ENCODE data around the gene MYH8.

Gene MYH8

DNA sequence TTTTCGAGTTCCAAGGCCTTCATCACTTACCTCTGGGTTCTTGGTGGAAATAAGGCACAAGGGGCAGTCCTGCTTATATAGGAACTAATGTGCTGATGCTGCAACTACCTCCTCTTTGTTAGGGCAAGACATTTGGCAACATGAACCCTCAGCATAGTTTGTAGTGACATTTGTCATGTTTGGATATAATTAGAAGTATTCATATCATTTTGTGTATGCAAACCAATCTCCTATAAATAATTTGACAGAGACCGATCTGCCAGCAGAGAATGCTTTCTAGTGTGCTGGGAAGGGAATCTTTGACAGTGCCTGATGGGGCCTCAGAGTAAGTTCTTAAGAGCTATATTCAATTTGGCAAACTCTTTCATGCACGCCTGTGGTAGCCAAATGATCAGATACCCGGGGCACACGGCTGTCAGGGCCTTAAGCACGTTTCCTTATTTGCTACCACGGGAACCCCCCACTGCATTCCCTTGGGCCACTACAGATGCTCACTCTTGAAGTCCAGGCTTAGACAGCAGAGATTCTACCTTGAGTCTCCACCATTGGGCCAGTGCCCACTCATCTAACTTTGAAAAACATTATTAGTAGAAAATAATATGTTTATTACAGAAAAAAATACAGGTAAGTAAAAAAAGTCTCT lies at the start of gene MYH8:
Gene MYH8 (minus strand): TSS at position 51 of the 643 bp plus-strand sequence. CDS start 1,723 bp downstream, outside the sequence.
- no peak for DNase-seq (ENCODE audit: low read depth in 2 of 2)

DNA sequence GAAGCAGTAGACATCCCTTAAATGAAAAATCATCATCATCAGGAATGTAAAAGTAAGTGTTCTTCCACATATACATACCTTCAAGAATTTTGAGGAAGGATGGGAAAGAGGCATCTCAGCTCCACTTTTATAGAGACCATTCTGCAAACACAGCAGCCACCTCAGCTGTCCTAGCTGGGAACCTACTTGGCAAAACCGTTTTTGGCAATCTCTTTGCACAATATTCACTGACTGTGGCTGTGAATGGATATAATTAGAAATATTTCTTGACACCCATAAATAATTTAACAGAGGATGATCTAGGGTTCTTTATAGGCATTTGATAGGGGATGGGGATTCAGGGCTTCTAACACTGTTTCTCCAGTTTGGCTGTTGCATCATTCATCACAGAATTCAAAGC lies 47.7 kb upstream of the MYH8 start, which contains the start of gene MYH4:
Gene MYH4 (minus strand): TSS at position 101 of the 400 bp plus-strand sequence. CDS start 2,814 bp downstream, outside the sequence.
- DNase-seq (ENCODE audit: low read depth in 2 of 2) = no peak

DNA sequence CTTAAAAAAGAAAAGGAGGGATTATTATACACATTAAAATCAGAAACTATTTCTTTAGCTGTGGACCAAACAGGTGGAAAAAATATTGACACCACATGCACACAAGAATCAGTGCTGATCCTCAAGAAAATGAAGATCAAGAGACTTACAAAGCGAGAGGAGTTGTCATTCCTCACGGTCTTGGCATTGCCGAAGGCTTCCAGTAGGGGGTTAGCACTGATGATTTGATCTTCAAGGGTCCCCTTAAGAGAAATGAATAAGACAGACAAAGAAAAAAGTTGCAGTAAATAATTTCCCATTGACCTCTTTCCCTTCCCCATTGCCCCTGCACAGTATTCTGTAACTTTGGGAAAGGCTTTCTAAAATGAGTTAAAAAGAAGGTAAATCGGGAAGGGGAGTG lies 41.7 kb upstream of the MYH8 start:
- DNase-seq (ENCODE audit: low read depth in 2 of 2) = no peak

DNA sequence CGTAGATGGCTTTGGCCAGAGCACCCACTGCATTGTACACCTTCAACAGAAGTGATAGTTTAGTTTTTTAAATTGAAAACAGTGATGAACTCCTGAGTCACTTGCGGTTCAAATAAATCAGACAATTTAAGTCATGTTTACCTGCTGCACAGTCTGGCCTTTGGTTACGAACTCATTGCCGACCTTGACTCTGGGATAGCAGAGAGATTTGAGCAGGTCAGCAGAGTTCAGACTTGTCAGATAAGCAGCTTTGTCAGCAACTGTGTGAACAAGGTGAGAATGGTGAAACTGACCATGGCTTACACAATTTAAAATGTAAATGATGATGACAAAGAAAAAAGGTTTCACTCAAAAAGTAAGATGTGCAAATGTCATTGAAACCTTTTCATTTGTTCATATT lies 38.3 kb upstream of the MYH8 start:
- DNase-seq (ENCODE audit: low read depth in 2 of 2) = no peak

DNA sequence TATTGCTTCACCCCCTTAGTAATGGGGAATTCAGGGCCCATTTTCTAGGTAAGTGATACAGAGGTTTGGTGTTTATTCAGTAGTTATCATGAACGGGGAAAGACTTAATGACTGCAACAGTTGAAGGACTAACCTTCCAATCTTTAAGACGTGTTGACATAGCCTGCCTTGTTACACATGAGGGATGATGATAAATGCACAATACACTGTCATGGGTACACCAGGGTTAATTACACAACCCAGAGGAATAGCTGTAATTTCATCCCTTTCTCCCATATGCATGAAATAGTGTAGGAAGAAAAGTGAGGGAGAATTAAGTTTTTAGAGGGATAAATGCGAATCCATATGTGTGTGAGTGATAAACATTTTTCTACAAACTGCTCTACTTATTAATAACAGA lies 37.0 kb upstream of the MYH8 start:
- no peak for DNase-seq (ENCODE audit: low read depth in 2 of 2)

DNA sequence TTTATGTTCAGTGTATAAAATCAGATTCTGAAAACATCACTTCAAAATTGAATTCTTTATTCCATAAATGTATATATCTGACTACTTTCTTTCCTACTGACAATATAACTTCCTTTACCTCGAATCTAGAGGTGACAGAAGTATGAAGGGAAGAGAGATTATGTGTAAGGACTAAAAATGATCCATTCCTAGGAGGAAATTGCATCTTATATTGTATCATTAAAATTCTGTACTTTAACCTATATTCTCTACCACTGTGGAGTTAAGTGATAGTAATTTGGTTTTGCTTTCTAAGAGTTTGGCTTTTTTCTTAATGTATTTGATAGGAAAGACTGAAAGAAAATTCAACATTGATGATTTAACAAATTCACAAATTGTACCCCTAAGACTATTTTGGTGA lies 36.2 kb upstream of the MYH8 start:
- no peak for DNase-seq (ENCODE audit: low read depth in 2 of 2)

DNA sequence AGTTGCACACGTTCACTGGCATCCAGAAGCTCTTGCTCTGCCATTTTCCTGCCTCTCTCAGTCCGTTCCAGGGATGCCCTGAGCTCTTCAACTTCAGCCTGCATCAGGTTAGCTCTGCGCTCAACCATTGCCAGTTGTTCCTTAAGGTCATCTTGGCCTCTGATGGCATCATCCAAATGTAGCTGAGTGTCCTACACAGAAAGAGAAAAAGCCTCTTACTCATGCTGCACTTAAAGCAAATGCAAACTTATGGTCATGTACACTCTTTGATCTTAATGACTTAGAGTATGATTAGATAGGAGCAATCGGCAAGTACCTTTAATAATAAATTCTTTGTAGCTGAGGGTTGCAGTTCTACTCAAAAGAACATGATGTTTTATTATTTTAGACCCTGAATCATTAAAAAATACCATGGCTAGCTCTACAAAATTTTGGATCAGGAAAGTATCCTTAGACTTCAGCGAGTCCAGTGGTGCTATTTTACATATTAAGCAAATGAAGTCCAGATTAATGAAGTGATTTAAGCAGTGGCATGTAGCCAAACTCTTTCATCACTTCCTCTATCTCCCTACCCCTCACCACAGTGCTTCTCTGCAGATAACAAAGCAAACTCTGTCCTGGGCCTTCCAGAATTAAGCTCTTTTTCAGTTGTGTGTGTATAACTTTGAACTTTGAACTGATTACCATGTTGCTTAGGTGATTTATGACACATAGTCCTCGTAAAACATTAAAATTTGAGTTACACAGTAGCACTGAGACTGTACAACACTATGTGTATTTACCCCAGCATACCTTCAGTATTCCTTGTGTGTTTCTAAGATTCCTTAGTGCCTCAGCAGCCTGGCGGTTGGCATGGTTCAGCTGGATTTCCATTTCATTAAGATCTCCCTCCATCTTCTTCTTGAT lies 25.5 kb upstream of the MYH8 start:
- no peak for DNase-seq (ENCODE audit: low read depth in 2 of 2)

DNA sequence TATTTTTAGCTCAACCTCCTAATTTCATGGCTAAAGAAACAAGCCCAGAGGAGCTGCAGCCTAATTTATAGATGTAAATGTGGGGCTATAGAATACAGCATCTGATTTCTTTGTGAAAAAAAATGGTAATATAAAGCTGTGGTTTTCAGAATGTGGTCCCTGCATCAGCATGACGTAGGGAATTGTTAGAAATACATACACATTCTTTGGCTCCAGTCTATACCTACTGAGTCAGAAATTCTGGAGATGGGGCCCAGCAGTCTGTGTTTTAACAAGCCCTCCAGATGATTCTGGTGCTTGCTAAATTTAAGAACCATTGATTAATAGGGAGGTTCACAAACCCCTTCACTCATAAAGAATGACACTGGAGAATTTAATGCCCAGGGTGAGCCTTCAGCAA lies 18.1 kb upstream of the MYH8 start:
- no peak for DNase-seq (ENCODE audit: low read depth in 2 of 2)

DNA sequence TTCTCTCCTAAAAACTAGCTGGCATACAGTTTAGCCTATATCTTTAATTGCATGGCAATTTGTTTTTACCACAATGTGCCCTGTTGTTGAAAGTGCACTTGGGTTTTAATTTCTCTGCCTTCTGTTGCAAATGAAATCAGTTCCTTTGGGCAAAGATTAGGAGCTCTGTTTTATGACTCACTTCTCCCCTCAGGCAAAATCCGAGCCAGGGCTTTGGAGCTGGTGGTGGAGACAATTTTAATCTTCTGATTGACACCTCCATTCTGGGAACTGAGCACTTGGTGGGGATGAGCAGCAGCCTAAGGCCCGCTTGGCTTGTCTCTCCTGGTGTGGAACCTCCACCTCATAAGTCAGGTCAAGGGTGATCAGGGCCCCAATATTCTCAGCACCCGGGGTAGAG lies 13.3 kb upstream of the MYH8 start:
- no peak for DNase-seq (ENCODE audit: low read depth in 2 of 2)

DNA sequence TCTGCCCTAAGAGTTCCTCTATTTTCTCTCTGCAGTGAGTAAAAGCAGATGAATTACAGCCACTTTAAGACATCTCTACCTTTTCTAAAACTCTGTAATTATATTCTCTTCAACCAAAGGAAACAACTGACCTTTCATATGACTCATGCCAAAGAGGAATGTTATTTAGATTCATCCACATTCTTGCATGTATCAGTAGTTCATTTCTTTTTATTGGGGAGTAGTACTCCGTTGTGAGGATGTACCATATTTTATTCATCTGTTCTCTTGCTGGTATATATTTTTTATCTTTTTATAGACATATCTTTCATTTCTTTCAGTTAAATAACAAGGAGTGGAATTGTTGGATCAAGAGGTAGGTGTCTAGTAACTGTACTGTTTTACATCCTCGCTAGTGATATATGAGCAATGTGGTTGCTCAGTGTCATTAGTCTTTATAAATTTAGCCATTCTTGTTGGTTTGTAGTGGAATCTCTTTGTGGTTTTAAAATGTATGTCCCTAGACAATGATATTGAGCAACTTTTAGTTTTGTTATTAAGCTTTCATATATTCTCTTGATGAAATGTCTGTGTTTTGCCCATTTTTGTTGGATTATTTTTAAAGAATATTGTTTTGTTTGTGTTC lies 7.8 kb upstream of the MYH8 start:
- DNase-seq (ENCODE audit: low read depth in 2 of 2) = no peak

DNA sequence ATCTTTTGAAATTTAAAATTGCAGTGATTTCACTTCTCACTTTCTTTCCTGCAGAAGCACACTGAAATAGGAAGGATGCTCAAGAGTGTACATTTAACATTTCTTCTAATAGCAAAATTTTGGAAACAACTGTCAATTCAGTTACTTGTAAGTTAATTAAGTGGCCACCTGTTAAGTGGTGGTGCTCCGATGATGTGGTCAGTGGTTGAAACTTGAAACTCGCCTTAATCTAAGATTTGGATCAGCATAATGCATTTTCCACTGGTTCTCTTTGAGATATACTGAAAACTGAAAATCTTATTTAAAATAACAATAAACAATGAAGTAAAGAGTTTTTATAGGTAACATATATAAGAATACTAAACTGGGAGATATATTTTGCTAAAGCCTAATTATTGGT lies 7.0 kb upstream of the MYH8 start:
- DNase-seq (ENCODE audit: low read depth in 2 of 2) = no peak

DNA sequence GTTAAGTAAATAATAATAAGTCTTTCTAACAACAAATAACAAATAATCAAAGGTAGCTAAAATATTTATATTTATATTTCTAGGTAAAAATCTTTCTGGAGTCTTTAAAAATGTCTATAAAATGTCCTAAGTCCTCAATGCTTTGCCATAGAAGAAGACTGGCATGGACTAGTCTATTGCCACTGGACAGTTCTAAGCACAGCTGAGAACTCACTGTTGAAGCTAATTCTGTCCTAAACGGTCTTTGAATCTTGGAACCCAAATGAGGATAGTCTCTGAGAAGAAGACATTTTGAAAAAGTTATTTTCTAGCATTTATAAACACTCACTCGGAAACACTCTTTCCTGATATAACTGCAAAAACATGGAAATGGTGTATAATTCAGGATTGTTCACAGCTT lies 539 bp downstream of the MYH8 start:
- no peak for DNase-seq (ENCODE audit: low read depth in 2 of 2)

DNA sequence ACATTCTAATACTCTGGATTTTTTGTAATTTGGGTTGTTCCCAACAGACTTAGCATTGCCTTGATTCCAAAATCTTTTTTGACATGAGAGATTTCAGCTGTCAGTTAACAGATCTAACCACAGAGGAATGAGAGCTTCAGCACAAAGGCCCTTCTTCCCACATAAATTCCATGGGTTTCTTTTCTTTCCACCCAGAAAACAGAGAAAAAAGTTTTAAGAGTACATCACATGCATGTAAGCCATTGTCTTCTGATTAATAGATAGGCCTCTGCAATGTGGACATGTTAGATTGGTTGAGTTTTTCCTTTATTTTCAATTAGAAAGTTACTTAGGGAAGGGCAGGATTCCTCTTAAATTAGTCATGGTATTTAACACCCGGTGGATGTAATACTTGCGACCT lies 939 bp downstream of the MYH8 start:
- no peak for DNase-seq (ENCODE audit: low read depth in 2 of 2)

DNA sequence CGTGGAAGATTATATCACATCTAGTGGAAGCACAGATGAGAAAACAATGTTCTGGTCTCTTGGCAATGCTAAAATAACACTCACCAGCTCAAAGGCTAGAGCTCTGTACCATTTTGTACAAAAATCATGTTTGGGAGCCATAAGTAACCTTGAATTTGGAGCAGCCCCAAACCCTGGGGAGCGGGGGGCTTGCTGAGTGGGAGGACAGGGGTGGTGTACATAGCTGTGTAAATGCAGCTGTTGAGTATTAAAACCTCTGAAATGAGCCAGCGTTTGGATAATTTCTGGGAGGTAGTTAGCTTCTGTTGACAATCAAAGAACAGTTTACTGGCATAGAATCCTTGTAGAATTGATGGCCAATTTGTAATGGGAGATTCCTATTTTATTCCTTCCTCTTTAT lies 4.3 kb downstream of the MYH8 start:
- no peak for DNase-seq (ENCODE audit: low read depth in 2 of 2)

DNA sequence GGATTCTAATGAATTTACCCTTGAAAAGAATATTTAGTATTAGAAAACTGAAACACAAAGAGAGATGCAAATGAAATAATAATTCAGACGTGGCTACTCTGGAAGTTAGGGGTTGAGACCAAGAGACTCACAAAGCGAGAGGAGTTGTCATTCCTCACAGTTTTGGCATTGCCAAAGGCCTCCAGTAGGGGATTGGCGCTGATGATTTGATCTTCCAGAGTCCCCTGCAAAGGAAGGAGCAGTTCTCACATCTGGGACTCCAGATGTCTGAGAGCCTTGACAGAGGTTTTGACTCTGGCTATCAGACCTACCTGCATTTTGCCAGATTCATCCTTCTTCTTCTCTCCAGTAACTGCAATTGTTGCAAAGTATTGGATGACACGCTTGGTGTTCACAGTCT lies 6.6 kb downstream of the MYH8 start:
- DNase-seq (ENCODE audit: low read depth in 2 of 2) = no peak

DNA sequence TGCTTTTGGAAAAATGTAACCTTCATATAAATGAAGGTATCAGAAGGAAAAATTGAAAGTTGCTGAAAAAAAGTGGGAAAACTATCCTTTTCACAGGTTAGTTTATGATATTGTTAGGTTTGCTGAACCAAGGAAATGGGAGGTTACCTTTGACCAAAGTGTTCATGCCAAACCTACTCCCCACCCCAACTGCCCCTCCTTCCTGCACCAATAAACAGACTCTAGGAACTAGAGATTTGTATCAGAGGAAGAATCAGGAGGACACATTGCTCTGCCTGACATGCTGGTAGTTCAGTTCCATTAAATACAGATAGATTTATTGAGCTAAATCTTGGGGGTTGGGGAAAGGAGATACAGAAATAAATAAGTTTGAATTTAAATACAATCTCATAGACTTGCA lies 18.2 kb downstream of the MYH8 start:
- no peak for DNase-seq (ENCODE audit: low read depth in 2 of 2)

DNA sequence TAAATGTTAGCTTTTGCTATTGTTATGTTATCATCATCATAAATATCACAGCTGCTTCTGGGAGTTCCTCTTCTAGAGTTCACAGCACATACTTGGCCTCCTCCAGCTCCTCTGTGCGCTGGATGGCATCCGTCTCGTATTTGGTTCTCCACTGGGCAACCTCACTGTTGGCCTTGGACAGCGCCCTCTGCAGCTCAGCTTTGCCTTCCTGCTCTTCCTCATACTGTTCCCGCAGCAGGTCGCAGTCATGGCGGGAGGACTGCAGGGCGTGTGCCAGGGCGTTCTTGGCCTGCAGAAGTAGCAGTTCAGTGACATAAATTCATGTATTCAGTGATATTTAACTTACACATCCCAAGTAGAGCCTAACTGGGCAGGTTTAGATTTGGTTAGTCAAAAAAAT lies 23.4 kb downstream of the MYH8 start:
- DNase-seq (ENCODE audit: low read depth in 2 of 2) = no peak

DNA sequence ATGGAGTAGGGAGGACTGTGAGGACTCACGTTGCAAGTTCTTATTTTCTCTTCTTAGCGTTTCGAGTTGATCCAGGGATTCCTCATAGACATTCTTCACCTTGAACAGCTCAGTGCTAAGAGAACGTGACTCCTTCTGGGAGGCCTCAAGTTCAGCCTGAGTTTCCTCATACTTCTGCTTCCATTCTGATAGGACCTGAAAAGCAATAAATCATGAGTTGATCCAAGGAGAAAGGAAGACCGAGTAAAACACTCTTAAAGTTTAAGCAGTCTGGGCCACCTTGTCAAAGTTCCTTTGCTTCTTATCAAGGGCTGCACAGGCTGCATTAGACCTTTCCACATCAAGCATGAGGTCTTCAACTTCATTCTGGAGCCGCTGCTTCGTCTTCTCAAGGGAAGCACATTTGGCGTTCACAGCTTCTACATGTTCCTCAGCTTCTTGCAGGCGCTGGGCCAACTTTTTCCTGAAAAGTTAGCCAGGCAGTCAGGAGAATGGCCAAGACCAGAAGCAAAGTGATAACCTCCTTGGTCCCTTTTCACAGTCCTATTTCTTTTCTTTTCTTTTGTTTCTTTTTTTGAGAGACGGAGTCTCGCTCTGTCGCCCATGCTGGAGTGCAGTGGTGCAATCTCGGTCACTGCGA lies 25.1 kb downstream of the MYH8 start:
- DNase-seq (ENCODE audit: low read depth in 2 of 2) = no peak

DNA sequence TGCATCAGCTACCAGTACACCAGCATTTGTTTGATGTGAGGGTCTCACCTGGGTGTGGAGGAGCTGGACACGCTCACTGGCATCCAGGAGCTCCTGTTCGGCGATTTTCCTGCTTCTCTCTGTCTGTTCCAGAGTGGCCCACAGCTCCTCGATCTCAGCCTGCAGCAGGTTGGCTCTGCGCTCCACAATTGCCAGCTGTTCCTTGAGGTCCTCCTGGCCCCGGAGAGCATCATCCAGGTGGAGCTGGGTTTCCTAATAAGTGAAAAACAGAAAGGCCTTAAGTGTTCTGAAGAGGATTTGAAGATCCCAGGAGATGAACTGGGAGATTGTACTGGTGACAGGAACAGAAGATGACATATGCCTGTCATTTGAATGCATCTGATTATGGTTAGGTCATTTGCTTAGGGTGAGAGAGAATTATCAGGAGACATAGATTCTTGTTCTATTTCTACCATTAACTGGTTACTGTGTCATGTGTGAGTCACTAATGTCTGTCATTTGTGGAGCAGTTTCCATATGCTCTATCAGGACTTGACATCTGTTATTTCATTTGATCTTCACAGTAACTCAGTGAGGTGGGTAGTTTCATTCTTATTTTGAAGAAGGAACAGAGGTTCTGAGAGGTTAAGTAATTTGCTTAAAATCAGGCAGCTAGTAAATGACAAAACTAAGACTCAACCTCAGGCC lies 27.4 kb downstream of the MYH8 start:
- DNase-seq (ENCODE audit: low read depth in 2 of 2) = no peak

DNA sequence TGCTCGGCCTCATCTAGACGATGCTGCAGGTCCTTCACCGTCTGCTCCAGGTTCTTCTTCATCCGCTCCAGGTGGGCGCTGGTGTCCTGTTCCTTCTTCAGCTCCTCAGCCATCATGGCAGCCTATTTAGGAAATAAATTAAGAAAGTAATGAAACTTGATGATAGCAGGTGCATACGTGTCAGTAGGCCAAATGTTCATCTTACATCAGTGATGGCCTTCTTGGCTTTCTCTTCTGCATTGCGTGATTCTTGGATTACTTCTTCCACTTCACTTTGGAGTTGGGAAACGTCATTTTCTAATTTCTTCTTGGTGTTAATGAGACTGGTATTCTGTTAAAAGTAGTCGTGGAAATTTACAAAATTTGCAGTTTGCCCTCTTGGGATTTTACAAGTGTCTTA lies 28.9 kb downstream of the MYH8 start:
- DNase-seq (ENCODE audit: low read depth in 2 of 2) = no peak

DNA sequence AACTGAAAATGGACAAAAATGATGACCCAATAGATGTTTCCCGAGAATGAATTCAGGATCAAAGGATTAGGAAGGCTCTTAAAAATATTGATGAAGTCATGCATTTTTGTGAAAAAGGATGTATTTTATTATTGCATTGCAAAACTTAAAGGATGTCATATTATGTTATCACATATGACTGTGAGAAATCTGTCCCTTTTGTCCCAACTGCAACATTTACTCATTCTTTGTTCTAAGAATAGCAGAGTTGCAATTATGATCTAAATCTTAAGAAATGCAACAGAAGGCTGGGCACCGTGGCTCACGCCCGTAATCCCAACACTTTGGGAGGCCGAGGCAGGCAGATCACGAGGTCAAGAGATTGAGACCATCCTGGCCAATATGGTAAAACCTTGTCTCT lies 35.9 kb downstream of the MYH8 start:
- DNase-seq (ENCODE audit: low read depth in 2 of 2) = no peak

DNA sequence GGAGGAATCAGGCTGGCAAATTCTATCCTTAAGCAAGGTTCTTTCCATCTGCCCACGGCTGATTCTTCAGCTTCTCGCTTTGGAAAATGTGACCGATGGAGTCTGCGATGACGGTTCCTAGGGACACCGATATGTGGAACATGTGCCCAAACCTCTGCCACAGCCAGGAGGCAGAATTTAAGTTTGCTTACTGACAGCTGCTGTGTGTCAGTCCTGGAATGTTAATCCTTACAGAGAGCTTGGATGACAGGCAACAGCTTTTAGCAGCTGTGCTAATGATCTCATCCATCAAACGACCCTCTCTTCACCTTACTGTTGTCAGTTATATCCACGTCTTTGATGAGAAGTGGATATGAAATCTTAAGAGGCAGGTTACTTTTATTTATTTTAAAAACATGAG lies 37.6 kb downstream of the MYH8 start:
- DNase-seq (ENCODE audit: low read depth in 2 of 2) = no peak

Measured in stimulated activated CD8-positive, alpha-beta memory T cell treated with anti-CD3 and anti-CD28 coated beads, Interleukin-2, amount 100 ng/mL, for 48 hours (primary cell).